Measurements from ENCODE around the gene HRK. TPM values are rescaled to one million over a fixed set of nuclear protein-coding genes. Genes with fewer than 3 reads are reported as not detected.

HRK gene
- total RNA-seq, 1 experiment from 2014 or later = 2.6 TPM

GRCh38 chr12:116849216-116849615 is 32.0 kb downstream of the HRK start:
- peaks cover 0 to 18% (median 12%) of the 10 kb centered on the region in 3 experiments; a peak in 5 of 7 replicates for H3K36me3 Mint-ChIP-seq (ENCODE audit: insufficient read depth in 1 of 3, low read depth in 3 of 3)
- Histone ChIP-seq H3K23me2 (ENCODE audit: insufficient read length, low read depth, low read length, poor library complexity, severe bottlenecking) (no peaks in the 10 kb centered on the region), H3K18ac (ENCODE audit: insufficient read length, low read depth, low read length) (no peak overlapping the region), H3K79me2 (ENCODE audit: insufficient read depth, low read length) (no peaks in the 10 kb centered on the region), H2BK12ac (ENCODE audit: insufficient read length, low read depth, low read length) (no peak overlapping the region), H3K23ac (ENCODE audit: insufficient read length, low read depth, low read length) (no peak overlapping the region), H2BK5ac (ENCODE audit: insufficient read length, low read length) (no peak overlapping the region), H3K4me2 (ENCODE audit: insufficient read depth, insufficient read length, low read length) (no peak overlapping the region), H3K9me3 (ENCODE audit: control insufficient read depth, low read depth, low read length) (no peaks in the 10 kb centered on the region), H3K27ac (ENCODE audit: insufficient read length, low read depth, low read length) (no peak overlapping the region), H2BK15ac (ENCODE audit: low read depth, low read length) (no peak overlapping the region), H2BK20ac (ENCODE audit: low read depth, low read length, poor library complexity, severe bottlenecking) (no peak overlapping the region), H3K4me1 (ENCODE audit: insufficient read depth, low read length) (no peaks in the 10 kb centered on the region), H4K20me1 (ENCODE audit: control insufficient read depth, insufficient read depth, insufficient read length) (no peaks in the 10 kb centered on the region), H3K56ac (ENCODE audit: insufficient read length, low read depth, low read length) (no peak overlapping the region), H3K79me1 (ENCODE audit: insufficient read depth, low read depth, low read length, poor library complexity, severe bottlenecking) (no peaks in the 10 kb centered on the region), H4K5ac (ENCODE audit: insufficient read length, low read depth, low read length) (no peak overlapping the region), H3K27me3 (ENCODE audit: insufficient read depth, low read length) (no peaks in the 10 kb centered on the region), H2BK120ac (ENCODE audit: low read depth, low read length, poor library complexity, severe bottlenecking) (no peak overlapping the region), H3K4ac (ENCODE audit: low read depth, low read length) (no peak overlapping the region), H3K14ac (ENCODE audit: insufficient read depth, low read length) (no peak overlapping the region), H4K91ac (ENCODE audit: insufficient read length, low read depth, low read length) (no peak overlapping the region), H2AFZ (ENCODE audit: low read length) (no peak overlapping the region), H4K8ac (replicated peaks; ENCODE audit: insufficient read length, low read depth, low read length) (no peak overlapping the region), H3T11ph (ENCODE audit: low read length) (no peak overlapping the region), H3K9ac (ENCODE audit: extremely low read depth, insufficient read length, low read length) (no peak overlapping the region), H2AK5ac (ENCODE audit: insufficient read length, low read length) (no peak overlapping the region)
- no peak for DNase-seq
- TF ChIP-seq CTCF (conservative IDR thresholded peaks at IDR 0.05) = no peak
- H3K4me1 Mint-ChIP-seq = no peaks in the 10 kb centered on the region
- WGBS (ENCODE audit: extremely low coverage, insufficient read length, low lambda C conversion rate) = no CpG with 5 or more reads among the region's 23 CpGs
- H3K9me3 Mint-ChIP-seq = no peaks in the 10 kb centered on the region; a peak in 1 of 5 replicates
- no peak overlapping the region for H3K4me3 Mint-ChIP-seq
- 0 out of 2 replicates have a peak, but pooled peaks cover 2% of the 10 kb centered on the region for H3K27me3 Mint-ChIP-seq (ENCODE audit: low read depth)
- peak overlapping the region in 1 of 3 experiments; percentile 52; a peak in 1 of 7 replicates for H3K27ac Mint-ChIP-seq
